HepG2 (cell line): ENCODE results near the gene INO80E. TPM values are rescaled to one million over a fixed set of nuclear protein-coding genes. Genes with fewer than 3 reads are reported as not detected.

ENCODE experiments used
- BHLHE40 ChIP-seq: IDR thresholded peaks from 2 replicates; pipeline ENCODE4 v1.6.1; 2011; ENCODE audit warnings: low read length, improper control_type of control experiment
- EHMT2 ChIP-seq: fragments of 200-600 bp; sonication (generic); IDR thresholded peaks from 2 replicates; pipeline ENCODE4 v1.7.0; 2017; ENCODE audit warnings: antibody characterized with exemption, low read depth, low read length, borderline replicate concordance
- HDAC1 ChIP-seq: sonication (generic); formaldehyde crosslinking; IDR thresholded peaks from 2 replicates; pipeline ENCODE4 v1.5.1; 2020; ENCODE audit warnings: mild to moderate bottlenecking, missing genetic modification reagents
- HIVEP1 ChIP-seq: sonication (generic); formaldehyde crosslinking; IDR thresholded peaks from 2 replicates; pipeline ENCODE4 v1.4.0; 2020; ENCODE audit warnings: mild to moderate bottlenecking, missing genetic modification reagents
- SMC3 ChIP-seq: IDR thresholded peaks from 2 replicates; pipeline ENCODE4 v1.6.1; 2011; ENCODE audit warnings: low read length, improper control_type of control experiment
- ZBTB8A ChIP-seq: sonication (generic); formaldehyde crosslinking; IDR thresholded peaks from 2 replicates; pipeline ENCODE4 v1.4.0; 2020; ENCODE audit warnings: mild to moderate bottlenecking, low read depth, missing genetic modification reagents, borderline replicate concordance
- ZFP82 ChIP-seq: sonication (generic); formaldehyde crosslinking; IDR thresholded peaks from 2 replicates; pipeline ENCODE4 v1.5.1; 2020; ENCODE audit warnings: mild to moderate bottlenecking, missing genetic modification reagents, borderline replicate concordance
- ZFYVE20 ChIP-seq: sonication (generic); formaldehyde crosslinking; IDR thresholded peaks from 2 replicates; pipeline ENCODE4 v1.8.0; 2023; ENCODE audit warnings: low read depth, mild to moderate bottlenecking, moderate library complexity, missing genetic modification reagents, borderline replicate concordance
- ZNF367 ChIP-seq: sonication (generic); formaldehyde crosslinking; IDR thresholded peaks from 2 replicates; pipeline ENCODE4 v1.4.0; 2020; ENCODE audit warnings: missing genetic modification reagents, borderline replicate concordance
- ZSCAN25 ChIP-seq: sonication (generic); formaldehyde crosslinking; IDR thresholded peaks from 2 replicates; pipeline ENCODE4 v1.8.0; 2022; ENCODE audit warnings: mild to moderate bottlenecking, missing genetic modification reagents
- polyA plus RNA-seq, 8 experiments: library from polyadenylated mRNA; depleted of rRNA in 3 of 8; stranded (reverse) in 7 of 8; unstranded in 1 of 8; fragments of >200 nt; fragmentation: Illumina TruSeq in 4 of 8; extraction: Trizol in 4 of 8; gene quantifications; 2 replicates each; pipeline versions ENCODE4 v1.2.1 to v1.2.3, GENCODE V29; 2011 to 2016; ENCODE audit warnings: low read depth in 4 of 8, missing spikeins in 1 of 8, mixed read lengths in 1 of 8; ENCODE audit not compliant: insufficient read depth in 1 of 8
- total RNA-seq, 5 experiments: library from RNA; depleted of rRNA; stranded (reverse); fragments of >200 nt; fragmentation: Illumina TruSeq; extraction: Trizol; gene quantifications; 2 replicates each; pipeline ENCODE4 v1.2.3, GENCODE V29; 2016; ENCODE audit warnings: low read depth in 1 of 5
- TF ChIP-seq, protein P1 (sequence below): sonication (generic); formaldehyde crosslinking; IDR thresholded peaks from 2 replicates; pipeline ENCODE4 v1.5.0; 2020; ENCODE audit warnings: mild to moderate bottlenecking, missing genetic modification reagents, borderline replicate concordance
- TF ChIP-seq, protein P2 (sequence below): sonication (generic); formaldehyde crosslinking; IDR thresholded peaks from 2 replicates; pipeline ENCODE4 v1.4.0; 2020; ENCODE audit warnings: mild to moderate bottlenecking, low read depth, missing genetic modification reagents
- TF ChIP-seq, protein P3 (sequence below): sonication (generic); formaldehyde crosslinking; conservative IDR thresholded peaks from 2 replicates; pipeline ENCODE4 v1.8.0; 2022; ENCODE audit warnings: mild to moderate bottlenecking, moderate library complexity, missing genetic modification reagents
- TF ChIP-seq, protein P4 (sequence below): sonication (generic); formaldehyde crosslinking; IDR thresholded peaks from 2 replicates; pipeline ENCODE4 v1.5.0; 2020; ENCODE audit warnings: missing genetic modification reagents
- TF ChIP-seq, protein P5 (sequence below): sonication (generic); formaldehyde crosslinking; IDR thresholded peaks from 2 replicates; pipeline ENCODE4 v1.8.1; 2023; ENCODE audit warnings: missing genetic modification reagents, mild to moderate bottlenecking, borderline replicate concordance

Gene INO80E
- total and polyA plus RNA-seq, 2 of the 13 experiments (the other 11 are each of a cell fraction or from before 2014, with no cell fraction given), result 25.8 to 45.6 TPM

DNA sequence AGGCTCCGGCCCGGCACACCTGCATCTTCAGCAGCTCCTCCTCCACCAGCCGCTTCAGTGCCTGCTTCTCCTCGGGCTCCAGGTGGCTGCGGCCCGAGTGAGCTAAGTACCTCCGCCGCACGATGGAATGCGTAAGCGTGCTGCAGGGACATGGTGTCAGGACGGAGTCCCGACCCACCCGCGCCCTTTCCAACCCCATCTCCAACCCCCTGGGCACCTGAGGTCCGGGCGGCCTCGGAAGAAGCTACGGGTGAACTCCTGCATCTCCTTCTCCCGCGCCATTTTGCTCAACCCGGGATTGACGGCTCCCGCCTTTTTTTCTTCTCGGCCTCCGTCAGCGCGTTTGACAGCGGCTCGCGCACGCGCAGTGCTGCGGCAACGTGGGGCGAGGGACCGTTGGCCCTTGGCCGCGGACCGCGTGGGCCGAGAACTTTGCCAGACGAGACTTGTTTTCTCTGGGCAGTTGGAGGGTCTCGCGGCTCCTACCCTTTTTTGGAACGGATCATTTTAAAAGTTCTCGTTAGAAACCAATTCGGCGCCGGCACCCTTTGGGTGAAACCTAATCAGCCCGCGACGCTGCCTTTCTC lies 624 bp upstream of the INO80E start, which contains the start of gene HIRIP3 (continued):
- TF ChIP-seq, protein P1, sequence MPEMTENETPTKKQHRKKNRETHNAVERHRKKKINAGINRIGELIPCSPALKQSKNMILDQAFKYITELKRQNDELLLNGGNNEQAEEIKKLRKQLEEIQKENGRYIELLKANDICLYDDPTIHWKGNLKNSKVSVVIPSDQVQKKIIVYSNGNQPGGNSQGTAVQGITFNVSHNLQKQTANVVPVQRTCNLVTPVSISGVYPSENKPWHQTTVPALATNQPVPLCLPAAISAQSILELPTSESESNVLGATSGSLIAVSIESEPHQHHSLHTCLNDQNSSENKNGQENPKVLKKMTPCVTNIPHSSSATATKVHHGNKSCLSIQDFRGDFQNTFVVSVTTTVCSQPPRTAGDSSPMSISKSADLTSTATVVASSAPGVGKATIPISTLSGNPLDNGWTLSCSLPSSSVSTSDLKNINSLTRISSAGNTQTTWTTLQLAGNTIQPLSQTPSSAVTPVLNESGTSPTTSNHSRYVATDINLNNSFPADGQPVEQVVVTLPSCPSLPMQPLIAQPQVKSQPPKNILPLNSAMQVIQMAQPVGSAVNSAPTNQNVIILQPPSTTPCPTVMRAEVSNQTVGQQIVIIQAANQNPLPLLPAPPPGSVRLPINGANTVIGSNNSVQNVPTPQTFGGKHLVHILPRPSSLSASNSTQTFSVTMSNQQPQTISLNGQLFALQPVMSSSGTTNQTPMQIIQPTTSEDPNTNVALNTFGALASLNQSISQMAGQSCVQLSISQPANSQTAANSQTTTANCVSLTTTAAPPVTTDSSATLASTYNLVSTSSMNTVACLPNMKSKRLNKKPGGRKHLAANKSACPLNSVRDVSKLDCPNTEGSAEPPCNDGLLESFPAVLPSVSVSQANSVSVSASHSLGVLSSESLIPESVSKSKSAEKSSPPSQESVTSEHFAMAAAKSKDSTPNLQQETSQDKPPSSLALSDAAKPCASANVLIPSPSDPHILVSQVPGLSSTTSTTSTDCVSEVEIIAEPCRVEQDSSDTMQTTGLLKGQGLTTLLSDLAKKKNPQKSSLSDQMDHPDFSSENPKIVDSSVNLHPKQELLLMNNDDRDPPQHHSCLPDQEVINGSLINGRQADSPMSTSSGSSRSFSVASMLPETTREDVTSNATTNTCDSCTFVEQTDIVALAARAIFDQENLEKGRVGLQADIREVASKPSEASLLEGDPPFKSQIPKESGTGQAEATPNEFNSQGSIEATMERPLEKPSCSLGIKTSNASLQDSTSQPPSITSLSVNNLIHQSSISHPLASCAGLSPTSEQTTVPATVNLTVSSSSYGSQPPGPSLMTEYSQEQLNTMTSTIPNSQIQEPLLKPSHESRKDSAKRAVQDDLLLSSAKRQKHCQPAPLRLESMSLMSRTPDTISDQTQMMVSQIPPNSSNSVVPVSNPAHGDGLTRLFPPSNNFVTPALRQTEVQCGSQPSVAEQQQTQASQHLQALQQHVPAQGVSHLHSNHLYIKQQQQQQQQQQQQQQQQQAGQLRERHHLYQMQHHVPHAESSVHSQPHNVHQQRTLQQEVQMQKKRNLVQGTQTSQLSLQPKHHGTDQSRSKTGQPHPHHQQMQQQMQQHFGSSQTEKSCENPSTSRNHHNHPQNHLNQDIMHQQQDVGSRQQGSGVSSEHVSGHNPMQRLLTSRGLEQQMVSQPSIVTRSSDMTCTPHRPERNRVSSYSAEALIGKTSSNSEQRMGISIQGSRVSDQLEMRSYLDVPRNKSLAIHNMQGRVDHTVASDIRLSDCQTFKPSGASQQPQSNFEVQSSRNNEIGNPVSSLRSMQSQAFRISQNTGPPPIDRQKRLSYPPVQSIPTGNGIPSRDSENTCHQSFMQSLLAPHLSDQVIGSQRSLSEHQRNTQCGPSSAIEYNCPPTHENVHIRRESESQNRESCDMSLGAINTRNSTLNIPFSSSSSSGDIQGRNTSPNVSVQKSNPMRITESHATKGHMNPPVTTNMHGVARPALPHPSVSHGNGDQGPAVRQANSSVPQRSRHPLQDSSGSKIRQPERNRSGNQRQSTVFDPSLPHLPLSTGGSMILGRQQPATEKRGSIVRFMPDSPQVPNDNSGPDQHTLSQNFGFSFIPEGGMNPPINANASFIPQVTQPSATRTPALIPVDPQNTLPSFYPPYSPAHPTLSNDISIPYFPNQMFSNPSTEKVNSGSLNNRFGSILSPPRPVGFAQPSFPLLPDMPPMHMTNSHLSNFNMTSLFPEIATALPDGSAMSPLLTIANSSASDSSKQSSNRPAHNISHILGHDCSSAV (CRISPR knock-in tag), result no peak; the same call in 1 of the 2 replicates
- TF ChIP-seq, protein P2, sequence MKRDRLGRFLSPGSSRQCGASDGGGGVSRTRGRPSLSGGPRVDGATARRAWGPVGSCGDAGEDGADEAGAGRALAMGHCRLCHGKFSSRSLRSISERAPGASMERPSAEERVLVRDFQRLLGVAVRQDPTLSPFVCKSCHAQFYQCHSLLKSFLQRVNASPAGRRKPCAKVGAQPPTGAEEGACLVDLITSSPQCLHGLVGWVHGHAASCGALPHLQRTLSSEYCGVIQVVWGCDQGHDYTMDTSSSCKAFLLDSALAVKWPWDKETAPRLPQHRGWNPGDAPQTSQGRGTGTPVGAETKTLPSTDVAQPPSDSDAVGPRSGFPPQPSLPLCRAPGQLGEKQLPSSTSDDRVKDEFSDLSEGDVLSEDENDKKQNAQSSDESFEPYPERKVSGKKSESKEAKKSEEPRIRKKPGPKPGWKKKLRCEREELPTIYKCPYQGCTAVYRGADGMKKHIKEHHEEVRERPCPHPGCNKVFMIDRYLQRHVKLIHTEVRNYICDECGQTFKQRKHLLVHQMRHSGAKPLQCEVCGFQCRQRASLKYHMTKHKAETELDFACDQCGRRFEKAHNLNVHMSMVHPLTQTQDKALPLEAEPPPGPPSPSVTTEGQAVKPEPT (CRISPR knock-in tag), result no peak
- TF ChIP-seq, protein P3, sequence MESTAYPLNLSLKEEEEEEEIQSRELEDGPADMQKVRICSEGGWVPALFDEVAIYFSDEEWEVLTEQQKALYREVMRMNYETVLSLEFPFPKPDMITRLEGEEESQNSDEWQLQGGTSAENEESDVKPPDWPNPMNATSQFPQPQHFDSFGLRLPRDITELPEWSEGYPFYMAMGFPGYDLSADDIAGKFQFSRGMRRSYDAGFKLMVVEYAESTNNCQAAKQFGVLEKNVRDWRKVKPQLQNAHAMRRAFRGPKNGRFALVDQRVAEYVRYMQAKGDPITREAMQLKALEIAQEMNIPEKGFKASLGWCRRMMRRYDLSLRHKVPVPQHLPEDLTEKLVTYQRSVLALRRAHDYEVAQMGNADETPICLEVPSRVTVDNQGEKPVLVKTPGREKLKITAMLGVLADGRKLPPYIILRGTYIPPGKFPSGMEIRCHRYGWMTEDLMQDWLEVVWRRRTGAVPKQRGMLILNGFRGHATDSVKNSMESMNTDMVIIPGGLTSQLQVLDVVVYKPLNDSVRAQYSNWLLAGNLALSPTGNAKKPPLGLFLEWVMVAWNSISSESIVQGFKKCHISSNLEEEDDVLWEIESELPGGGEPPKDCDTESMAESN (CRISPR knock-in tag), result no peak
- TF ChIP-seq HDAC1 (peak; percentile 24; the same call in 1 of the 2 replicates), BHLHE40 (no peak), EHMT2 (no peak; the same call in 1 of the 2 replicates), ZNF367 (CRISPR knock-in tag) (peak; percentile 57; the same call in 1 of the 2 replicates), ZBTB8A (CRISPR knock-in tag) (no peak), ZFYVE20 (CRISPR knock-in tag) (no peak), ZSCAN25 (no peak; the same call in 1 of the 2 replicates), HIVEP1 (peak; percentile 83), SMC3 (no peak), ZFP82 (CRISPR knock-in tag) (no peak)
- TF ChIP-seq, protein P4, sequence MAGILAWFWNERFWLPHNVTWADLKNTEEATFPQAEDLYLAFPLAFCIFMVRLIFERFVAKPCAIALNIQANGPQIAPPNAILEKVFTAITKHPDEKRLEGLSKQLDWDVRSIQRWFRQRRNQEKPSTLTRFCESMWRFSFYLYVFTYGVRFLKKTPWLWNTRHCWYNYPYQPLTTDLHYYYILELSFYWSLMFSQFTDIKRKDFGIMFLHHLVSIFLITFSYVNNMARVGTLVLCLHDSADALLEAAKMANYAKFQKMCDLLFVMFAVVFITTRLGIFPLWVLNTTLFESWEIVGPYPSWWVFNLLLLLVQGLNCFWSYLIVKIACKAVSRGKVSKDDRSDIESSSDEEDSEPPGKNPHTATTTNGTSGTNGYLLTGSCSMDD (CRISPR knock-in tag), result peak; percentile 78; the same call in 1 of the 2 replicates
- TF ChIP-seq, protein P5, sequence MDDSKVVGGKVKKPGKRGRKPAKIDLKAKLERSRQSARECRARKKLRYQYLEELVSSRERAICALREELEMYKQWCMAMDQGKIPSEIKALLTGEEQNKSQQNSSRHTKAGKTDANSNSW (CRISPR knock-in tag), result no peak
